GM11168 (cell line): ENCODE measurements around the gene C1orf159.
"Not testable (repeated sequence)": the region's sequence is repeated elsewhere in the genome, so short reads cannot be mapped to it uniquely, and the experiment has no call there.

ENCODE experiments used
- in situ Hi-C: fragments of 300-500 bp; cut with MboI; formaldehyde crosslinking; loops from one replicate; pipeline ENCODE4 v1.12.0; 2022; ENCODE audit warnings: low sequenced_read_pairs; ENCODE audit not compliant: unreplicated experiment

Gene C1orf159

DNA sequence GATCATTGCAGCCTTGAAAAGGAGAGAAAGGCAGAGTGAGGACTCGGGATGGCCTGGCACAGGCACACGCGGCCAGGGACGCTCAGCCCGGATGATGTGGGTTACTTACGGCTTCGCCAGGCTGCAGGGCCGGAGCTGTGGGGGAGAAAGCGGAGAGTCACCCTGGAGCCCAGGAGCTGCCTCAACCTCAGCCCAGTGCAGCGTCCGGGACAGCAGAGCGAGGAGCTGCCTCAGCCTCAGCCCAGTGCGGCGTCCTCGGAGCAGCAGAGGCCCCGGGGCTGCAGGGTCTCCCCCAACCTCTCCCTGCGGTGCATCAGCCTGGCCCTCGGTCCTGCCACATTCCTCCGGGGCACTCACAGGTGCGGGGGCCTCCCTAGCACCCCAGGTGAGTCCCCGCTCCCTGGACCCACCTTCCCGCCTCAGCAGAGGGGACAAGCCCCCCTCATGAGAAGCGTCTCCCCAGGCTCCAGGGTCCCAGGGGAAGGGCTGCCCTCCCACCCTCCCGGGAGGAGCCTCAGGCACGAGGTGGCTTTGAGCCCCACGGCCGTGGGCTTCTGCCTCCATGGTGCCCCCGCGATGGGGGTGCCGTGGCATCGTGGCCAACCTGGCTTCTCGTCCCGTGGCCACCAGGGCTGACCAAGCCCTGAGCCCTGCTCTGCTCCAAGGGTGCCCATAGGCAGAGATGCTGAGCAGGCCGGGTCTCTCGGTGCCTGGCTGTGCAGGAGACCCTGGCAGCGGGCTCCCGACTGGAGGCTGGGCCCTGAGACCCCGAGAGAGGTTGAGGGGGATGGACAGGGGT lies 31.3 kb downstream of the C1orf159 start:
- in situ Hi-C loops = no loop called here

DNA sequence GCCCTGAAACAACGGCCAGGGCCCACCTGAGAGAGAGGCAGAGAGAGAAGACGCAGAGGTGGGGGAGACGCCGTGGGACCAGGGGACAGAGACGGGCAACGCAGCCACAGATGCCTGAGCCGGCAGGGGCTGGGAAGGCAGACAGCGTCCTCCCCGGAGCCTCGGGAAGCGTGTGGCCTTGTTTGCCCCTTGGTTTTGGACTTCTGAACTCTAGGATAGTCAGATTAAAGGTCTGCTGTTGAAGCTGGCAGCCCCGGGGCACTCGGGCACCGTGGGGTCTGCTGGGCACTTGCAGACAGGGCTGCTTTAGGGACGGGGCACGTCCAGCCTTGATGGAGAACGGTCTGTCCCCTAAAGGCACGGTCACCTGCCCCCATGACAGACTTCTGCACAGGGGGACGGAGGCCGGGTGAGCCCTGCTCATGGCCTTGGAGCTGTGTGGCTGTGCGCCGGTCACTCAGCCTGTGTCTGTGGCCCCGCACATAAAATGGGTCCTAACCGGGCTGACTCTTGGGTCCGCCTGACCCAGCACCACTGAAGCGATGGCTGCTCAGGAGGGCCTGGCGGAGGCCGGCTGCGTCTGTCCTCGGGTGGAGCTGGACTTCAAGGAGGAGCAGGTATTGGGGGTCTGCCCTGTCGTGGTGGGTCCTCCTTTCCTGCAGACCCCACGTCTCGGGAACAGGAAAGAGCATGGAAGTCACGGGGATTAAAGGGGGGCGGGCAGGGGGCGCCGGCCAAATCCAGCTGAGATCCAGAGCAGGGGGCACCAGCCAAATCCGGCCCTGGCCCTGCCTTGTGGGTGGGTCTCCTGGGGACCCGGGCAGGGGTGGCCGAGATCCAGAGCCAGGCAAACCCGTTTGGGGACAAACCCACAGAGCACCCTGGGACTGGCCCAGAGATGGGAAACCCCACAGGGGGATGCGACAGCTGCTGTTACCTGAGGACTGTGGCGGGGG lies 32.2 kb downstream of the C1orf159 start:
- in situ Hi-C loops = no loop called here

DNA sequence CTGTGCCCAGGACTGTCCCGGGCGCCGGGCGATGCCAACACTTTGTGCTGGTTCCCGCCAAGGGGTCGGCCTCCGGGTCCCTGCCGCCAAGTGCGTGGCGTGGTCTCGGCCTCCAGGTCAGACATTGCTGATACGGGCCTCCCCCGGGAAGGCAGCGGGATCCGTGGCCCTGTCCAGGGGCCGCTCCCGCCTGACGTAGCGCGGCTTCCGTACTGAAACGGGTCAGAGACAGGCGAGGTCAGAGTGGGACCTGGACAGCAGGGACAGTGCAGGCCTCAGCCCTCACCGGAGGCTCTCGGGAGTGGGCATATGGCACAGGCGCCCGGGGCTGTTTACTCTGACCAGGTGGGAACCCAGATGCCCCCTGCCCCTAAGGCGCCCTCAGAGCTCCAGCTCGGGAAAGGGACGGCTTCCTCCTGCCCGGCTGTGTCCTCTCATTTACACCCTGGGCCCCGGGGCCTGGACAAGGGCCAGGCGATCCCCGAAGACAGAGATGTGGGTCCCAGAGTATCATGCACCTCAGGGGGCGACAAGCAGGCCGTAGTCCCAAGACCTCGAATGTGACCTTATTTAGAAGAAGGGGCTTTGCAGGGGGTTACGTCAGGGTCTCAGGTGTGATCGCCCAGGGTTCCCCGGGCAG lies 33.0 kb downstream of the C1orf159 start:
- in situ Hi-C loops = no loop called here

DNA sequence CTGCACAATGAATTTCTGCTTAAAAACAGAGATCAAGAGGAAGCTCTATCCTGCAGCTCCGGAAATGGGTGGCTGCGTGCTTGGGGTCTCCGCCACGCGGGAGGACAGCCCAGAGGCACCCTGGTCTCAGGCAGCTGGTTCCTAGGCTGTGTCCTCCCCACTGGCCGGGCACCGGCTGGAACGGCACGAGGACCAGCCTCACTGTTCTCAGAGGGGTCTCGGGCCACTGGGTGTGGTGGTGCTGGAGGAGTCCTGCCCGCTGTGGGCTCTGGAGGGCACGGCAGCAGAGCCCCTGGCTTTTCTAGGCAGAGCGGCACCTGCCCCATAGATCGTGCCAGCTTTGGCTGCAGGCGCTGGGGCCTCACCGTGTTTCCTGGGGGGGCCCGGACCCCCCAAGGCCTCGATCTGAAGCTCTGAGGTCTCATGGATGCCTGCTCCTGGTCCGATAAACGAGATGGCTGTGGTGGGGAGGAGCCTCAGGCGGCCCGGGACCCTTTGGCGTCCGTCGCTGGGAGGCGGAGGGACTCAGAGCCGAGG lies 33.6 kb downstream of the C1orf159 start:
- in situ Hi-C loops = no loop called here

GRCh38 chr1:1081311-1082238 lies 34.3 kb downstream of the C1orf159 start:
- in situ Hi-C loops = no loop called here

DNA sequence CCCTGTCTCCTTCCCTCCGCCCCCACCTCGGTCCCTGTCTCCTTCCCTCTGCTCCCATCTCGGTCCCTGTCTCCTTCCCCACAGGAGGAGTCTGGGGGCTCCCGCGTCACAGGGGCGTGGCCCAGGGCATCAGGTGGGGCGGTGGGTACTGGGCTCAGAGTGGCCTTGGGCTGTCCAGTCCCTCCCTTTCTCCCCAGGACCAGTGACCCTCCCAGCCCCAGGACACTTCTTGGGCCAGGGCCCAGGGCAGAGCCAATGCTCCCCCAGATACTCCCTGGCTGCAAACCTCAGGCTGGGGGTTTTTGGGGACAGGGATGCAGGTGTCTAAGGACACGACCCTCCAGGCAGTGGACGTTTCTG lies 35.0 kb downstream of the C1orf159 start:
- in situ Hi-C loops = no loop called here

DNA sequence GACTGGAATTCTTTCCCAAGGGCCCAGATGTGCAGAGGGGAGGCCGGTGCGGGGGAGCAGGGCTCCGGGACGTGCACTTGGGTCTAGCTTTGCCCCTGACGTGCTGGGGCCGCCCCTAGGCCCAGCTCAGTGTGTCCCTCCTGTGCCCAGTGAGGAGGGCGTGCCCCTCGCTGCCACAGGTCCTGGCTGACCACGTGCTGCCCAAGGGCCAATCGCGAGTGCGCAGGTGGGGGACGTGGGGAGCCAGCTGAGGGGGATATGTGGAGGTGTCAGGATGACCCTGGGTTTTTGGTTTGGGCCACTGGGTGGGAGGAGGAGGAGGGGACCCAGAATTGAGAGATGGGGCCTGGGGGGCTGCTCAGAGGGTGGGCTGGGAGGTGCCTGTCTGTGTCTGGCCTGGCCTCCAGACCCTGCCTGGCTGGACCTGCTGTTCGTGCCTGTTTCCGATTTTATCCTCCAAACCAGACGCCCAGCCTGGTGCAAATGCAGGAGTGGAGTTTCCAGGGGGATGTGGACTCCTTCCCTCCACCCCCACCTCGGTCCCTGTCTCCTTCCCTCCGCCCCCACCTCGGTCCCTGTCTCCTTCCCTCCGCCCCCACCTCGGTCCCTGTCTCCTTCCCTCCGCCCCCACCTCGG lies 35.6 kb downstream of the C1orf159 start:
- in situ Hi-C loops = no loop called here

- in situ Hi-C loops = no loop called here
These were observed 36.3 kb downstream of the C1orf159 start for GRCh38 chr1:1079408-1080121.

DNA sequence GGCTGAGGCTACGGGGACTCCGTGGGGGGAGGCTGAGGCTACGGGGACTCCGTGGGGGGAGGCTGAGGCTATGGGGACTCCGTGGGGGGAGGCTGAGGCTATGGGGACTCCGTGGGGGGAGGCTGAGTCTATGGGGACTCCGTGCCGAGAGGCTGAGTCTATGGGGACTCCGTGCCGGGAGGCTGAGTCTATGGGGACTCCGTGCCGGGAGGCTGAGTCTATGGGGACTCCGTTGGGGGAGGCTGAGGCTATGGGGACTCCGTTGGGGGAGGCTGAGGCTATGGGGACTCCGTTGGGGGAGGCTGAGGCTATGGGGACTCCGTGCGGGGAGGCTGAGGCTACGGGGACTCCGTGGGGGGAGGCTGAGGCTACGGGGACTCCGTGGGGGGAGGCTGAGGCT lies 38.5 kb downstream of the C1orf159 start:
- in situ Hi-C loops = not testable (repeated sequence)

DNA sequence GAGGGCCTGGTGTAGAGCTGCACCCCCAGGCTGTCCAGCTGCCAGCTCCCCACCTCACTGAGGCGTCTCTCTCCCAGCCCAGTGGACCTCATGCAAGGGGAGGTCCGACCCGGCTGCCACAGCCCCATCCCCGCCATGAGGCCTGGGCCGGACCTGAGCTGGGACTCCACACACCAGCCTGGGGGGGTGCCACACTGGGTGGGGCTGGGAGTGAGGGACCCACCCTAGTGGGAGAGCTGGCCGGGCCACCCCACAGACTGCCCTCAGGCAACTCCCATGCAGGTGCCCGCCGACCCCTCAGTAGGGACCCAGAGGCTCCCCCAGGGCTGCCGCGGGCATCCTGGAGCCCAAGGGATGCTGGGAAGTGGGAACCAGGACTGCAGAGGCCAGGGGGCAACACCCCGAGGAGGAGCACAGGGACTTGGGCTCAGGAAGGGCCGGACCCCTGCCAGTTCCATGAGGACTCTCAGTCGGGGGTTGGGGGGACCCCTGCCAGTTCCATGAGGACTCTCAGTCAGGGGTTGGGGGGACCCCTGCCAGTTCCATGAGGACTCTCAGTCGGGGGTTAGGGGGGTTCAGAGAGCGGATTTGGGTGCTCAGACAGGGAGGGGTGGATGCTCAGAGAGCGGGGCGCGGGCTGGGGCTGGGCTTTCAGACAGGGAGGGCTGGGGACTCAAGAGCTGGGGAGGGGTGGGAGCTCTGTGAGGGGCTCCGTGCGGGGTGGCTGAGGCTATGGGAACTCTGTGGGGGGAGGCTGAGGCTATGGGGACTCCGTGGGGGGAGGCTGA lies 40.5 kb downstream of the C1orf159 start:
- in situ Hi-C loops = no loop called here

- in situ Hi-C loops = no loop called here
These were observed 41.2 kb downstream of the C1orf159 start for GRCh38 chr1:1074631-1075147.

- in situ Hi-C loops = no loop called here
These were observed 41.9 kb downstream of the C1orf159 start, which contains the start of gene RNF223 for GRCh38 chr1:1073743-1074587. TSS of gene RNF223 (minus strand) at chr1:1074306. CDS start at chr1:1072566, 1,740 bp downstream.

DNA sequence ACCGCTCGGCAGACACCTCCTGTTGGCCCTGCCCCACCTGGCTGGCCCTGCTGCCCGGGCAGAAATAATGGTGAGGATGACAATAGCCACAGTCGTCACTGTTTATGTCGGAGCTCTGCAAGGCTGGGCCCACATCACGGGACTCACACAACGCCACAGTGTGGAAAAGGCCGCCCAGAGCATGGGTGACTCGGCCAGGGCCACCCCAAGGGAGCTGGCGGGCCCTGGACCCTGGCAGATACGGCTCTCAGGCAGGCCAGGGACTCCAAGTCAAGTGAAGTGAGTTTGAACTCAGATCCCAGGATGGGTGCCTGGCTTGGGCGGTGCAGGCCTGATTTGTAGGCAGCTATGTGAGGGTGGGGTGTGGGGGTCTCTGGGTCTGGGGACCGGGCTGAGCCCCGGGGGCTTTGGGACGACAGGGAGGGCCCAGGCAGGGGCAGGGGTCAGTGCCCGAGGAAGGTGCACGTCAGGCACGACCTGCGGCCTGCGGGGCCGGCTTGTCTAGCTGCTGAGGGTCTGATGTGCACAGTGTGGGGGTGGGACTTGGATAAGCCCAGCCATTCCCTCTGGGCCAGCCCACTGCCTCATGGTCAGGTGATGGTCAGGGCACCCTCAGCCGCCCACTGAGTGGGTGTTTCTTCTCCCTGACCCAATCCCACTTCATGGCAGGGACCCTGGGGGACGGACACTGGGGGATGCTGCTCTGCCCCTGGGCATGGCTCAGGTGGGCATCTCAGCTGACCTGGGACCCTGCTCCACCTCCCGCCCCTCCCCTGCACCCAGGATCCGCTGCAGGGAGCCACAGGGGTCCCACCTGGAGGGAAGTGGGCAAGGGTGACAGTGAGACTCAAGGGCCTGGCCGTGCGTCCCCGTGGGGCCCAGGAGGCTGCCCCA lies 42.8 kb downstream of the C1orf159 start:
- in situ Hi-C loops = no loop called here

DNA sequence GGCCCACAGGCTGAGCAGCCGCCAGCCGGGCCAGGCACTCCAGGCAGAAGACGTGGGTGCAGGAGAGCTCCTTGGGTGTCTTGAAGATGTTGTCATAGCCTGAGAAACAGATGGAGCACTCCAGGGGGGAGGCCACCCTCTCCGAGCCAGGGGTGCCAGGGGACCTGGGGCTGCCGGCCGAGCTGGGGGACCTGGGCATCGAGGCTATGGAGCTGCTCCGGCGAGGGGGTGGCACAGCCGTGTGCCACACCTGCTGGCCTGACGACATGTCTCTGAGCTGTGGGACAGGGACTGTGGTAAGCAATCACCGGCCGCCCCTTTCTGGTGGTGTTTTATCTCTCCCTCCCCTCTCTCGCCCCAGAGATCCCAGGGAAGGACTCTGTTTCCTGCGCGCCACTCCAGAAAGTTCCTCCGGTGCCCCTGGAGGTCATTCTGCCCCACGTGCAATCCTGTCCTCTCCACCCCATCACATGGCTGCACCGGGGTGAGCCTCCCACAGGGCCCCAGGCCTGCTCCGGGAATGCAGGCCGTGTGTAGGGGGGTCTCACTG lies 43.5 kb downstream of the C1orf159 start:
- in situ Hi-C loops = no loop called here
